Measurements from ENCODE around the gene TOMM20L.

Gene TOMM20L

DNA sequence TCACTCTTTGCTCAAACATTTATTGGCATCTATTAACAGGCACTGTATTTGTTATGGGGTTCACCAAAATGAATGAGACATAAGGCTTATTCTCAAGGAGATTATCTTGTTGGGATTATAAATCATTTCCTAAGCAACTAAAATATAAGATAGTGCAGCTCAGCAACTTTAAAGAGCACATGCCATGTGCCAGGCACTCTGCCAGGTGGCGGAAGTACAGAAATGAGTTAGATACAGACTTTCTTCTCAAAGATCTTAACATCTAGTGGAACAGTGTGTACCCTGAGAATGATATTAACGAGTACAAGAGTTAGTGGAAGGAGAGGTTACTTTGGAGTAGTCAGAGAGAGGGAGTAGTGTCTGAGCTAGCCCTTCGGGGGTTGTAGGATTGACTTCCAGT, 28.4 kb upstream of the TOMM20L start:
- TF ChIP-seq CTCF (conservative IDR thresholded peaks at IDR 0.05) = no peak

DNA sequence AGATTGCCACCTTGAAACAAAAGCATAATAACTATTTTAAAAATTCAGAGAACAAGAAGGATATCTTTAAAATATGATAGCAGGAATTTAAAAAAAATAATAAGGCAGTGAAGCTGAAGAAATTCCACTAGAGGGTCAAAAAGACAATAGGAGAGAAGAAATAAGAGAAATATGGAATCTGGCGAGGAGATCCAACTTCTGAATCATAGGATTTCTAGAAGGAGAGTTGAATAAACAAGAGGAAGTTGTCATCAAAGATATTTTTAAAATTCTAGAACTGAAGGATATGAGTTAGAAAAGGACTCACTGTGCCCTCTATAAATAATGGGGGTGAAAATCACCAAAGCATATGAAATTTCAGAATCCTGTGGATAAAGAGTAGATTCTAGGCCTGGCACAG, 26.8 kb upstream of the TOMM20L start:
- no peak for TF ChIP-seq ZFX (IDR thresholded peaks at IDR 0.05)
- no peak for TF ChIP-seq CTCF (conservative IDR thresholded peaks at IDR 0.05)

More for the DNA sequence above, 28.4 kb upstream of the TOMM20L start:
- H3K27ac ChIP-seq = no peak overlapping the region

DNA sequence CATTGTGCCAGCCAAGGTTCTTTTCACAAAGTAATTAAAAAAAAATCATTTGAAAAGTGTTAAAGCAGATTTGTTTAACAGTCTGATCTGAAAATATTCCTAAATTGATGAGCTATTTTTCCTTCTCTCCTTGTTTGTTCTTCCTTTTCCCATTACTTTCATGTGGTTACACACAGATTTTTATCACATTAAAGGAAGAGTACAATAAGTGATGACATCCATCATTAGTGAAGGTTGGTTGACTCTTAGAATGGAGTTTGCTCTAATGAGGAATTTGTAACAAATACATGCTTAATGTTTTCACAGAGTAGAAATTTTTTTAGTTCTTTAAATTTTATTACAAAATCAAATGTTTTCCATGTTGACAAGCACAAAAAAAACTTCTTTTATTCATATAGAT, 18.9 kb upstream of the TOMM20L start:
- no peak overlapping the region for H3K27ac ChIP-seq
- TF ChIP-seq ZFX (IDR thresholded peaks at IDR 0.05) = no peak
- TF ChIP-seq CTCF (conservative IDR thresholded peaks at IDR 0.05) = no peak

More for the DNA sequence above, 26.8 kb upstream of the TOMM20L start:
- H3K27ac ChIP-seq = no peak overlapping the region

GRCh38 chr14:58390830-58391229, 4.9 kb upstream of the TOMM20L start:
- H3K27ac ChIP-seq = no peak overlapping the region
- no peak for TF ChIP-seq ZFX (IDR thresholded peaks at IDR 0.05)
- TF ChIP-seq CTCF (conservative IDR thresholded peaks at IDR 0.05) = no peak

- H3K27ac ChIP-seq = peak overlapping the region; percentile 39; the same call in 1 of the 2 replicates
- TF ChIP-seq ZFX (IDR thresholded peaks at IDR 0.05) (no peak), CTCF (conservative IDR thresholded peaks at IDR 0.05) (no peak)
Observed at GRCh38 chr14:58395562-58395811, 243 bp upstream of the TOMM20L start.

GRCh38 chr14:58397156-58397555, 1.4 kb downstream of the TOMM20L start:
- H3K27ac ChIP-seq = no peak overlapping the region
- TF ChIP-seq ZFX (IDR thresholded peaks at IDR 0.05) (no peak), CTCF (conservative IDR thresholded peaks at IDR 0.05) (no peak)

- TF ChIP-seq ZFX (IDR thresholded peaks at IDR 0.05) = no peak
- no peak for TF ChIP-seq CTCF (conservative IDR thresholded peaks at IDR 0.05)
- no peak overlapping the region for H3K27ac ChIP-seq
Observed at GRCh38 chr14:58398495-58398894, 2.8 kb downstream of the TOMM20L start.

Data from C4-2B (cell line).